GM19035 (cell line): Measurements from ENCODE around the gene IFNA21.
"Not testable (repeated sequence)": the region's sequence is repeated elsewhere in the genome, so short reads cannot be mapped to it uniquely, and the experiment has no call there.

Experiments used
- ATAC-seq: cut with Tn5 transposase; IDR thresholded peaks from one replicate; pipeline ENCODE4 v1.9.1; 2021; ENCODE audit not compliant: unreplicated experiment

Gene IFNA21

DNA sequence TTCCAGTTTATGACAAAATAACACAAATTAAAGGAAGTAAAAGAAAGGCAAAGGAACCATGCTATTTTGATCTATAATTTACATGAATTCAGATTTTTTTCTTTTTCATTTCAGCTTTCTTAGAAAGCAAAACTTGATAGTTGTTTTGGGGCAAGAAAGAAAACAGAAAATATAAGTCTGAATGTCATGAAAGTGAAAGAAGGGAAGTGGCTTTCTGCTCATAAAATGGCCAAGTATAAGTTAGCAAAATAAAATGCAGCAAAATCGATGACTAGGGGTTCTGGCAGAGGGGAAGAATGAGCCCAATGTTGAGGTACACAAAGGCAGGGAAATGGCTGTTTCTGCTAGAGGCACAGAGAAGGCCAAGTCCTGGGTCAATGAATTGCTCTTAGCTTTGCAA, 21.9 kb downstream of the IFNA21 start:
- peak; percentile 75 for ATAC-seq

DNA sequence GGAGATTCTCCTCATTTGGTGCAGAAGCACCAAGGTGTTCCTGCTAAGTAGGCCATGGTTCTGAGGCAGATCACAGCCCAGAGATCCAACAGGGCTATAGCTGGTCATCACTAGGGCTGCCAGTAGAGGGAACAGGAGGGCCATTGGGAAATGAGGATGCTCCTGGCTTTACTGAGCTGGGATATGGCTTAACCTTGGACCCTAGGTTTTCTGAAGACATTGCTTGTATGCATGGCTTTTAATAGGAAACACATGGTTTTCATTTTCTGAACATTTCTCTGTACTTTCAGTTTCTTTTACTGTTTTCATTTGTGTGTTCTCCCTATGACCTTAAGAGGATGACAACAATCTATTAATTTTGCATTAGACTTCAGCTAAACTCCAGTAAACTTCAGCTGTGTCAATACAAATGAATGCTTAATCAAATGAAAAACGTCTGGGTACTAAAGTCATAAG, 25.0 kb downstream of the IFNA21 start, which contains the start of gene IFNW1:
Gene IFNW1 (minus strand): TSS at position 406 of the 456 bp plus-strand sequence. CDS start 262 bp downstream, at position 144.
- ATAC-seq, result no peak

DNA sequence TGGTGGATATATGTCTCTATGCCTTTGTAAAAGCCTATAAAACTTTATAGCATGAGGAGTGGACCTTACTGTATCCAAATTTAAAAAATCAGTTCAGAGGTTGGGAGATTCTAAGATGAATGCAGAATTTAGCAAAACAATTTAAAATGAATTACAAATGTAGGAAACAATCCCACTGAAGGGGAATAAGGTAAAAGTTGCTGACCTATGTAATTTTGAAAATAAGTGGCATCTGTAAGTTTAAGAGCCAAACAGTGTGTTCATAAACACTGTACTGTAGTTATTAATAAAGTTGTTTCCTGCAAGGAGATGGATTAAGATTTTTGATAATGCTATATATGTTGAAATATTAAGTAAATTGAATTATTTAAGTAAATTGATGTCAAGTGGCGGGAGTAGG, 29.4 kb downstream of the IFNA21 start:
- no peak for ATAC-seq

DNA sequence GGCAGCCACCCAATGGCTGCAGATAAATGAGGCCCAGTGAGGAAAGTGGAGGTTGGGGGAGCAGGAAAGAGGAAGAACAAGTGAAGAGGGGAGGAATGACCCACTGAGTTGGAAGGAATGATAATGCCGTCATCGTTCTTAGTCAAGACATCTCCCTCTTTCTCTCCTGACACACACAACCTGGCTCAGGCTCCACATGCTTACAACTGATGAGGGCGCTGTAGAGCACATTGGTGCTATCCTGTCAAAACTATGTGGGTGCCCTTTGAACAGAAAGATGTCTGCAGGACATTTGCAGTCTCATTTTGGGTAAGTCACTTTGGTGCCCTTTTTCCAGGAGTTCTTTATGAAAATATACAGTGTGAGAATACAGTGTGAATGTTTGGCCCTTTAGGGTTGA, 30.7 kb downstream of the IFNA21 start:
- no peak for ATAC-seq

DNA sequence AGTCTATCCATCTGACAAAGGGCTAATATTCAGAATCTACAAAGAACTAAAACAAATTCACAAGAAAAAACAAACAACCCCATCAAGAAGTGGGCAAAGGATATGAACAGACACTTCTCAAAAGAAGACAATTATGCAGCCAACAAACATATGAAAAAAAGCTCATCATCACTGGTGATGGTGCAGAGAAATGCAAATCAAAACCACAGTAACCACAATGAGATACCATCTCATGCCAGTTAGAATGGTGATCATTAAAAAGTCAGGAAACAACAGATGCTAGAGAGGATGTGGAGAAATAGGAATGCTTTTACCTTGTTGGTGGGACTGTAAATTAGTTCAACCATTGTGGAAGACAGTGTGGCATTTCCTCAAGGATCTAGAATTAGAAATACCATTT, 38.3 kb downstream of the IFNA21 start:
- not testable (repeated sequence) for ATAC-seq

DNA sequence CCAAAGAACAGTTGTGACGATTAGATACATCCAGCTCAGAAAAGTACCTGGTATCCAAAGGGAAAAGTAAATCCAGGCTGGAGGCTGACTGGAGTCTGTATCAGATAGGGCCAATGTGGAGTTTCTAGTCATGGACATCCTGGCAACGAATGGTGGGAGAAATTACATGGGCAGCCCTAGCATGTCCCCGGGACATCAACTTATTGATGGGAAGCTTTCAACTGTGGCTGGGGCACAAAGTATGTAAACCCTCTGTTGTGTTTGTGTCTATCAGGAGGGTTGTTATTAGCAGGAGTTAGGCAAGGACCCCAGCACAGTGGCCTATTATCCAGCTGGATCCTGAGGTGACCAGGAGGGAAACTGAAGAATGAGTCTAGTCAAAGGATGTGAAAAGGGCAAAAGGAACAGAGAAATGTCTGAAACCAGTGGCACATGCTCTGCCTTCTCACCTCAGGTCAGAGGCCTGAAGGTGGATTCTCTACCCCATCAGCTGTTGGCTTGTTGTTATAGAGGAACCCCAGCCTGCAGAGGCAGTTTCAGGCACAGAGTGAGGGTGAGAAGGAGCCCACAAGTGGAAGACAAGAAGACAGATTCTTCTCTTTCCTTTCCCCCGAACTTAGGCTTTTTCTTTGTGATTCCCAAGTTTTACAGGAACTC, 44.7 kb downstream of the IFNA21 start:
- peak; percentile 84 for ATAC-seq

DNA sequence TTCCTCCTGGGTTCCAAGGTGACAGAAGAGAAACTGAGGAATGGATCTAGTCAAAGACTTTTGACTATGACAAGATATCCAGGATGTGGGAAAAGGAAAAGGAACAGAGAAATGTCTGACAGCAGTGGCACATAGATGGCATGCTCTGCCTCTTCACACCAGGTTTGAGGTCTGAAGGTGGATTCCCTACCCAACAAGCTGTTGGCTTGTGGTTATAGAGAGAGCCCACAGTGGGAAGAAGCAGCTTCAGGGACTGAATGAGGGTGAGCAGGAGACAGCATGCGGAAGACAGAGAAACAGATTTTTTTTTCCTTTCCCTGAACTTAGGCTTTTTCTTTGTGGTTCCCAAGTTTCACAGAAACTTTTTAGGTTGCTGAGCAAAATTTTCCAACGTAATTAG, 45.4 kb downstream of the IFNA21 start:
- ATAC-seq, result no peak

DNA sequence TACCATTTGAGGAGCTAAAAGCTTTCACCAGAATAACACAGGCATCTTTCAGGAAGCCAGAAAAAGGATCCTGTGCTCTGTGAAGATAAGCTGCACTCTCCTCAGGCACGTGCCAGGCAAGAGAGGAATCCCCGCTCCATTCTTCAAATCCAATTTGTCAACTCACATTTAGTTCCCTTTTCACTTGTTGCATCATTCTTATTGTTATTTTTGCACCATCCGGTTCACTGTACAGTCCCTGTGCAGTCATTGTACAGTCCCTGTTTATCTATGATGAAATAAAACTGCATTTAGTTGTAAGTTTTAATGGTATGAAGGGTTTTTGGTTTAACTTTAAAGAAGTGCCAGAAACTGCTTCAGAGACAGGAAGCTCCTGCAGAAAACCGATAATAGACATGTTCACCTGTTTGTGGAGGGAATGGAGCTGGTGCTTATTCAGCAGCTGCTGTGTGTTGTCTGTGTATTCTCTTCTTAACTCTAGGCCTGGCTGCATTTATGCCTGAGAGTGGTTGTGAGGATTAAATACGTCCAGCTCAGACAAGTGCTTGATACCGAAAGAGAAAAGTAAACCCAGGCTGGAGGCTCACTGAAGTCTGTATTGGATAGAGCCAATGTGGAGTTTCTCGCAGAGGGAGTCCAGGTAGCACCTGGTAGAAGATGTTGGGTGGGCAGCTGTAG, 47.2 kb downstream of the IFNA21 start:
- ATAC-seq, result no peak
